DND-41 (cell line): ENCODE results near the gene KRT86.

Experiments used
- ATAC-seq: fragments of 200-7000 bp; cut with Tn5 transposase; 3 replicates; pipeline ENCODE4 v1.9.1; 2021; ENCODE audit warnings: low read depth; ENCODE audit not compliant: insufficient read depth
- DNase-seq: peaks from one replicate; pipeline ENCODE4 v3.0.0-alpha.2; 2020
- H2AFZ ChIP-seq: 2 replicates; pipeline ENCODE4 v1.6.0; 2012; ENCODE audit warnings: low read depth, low read length
- H3K27ac ChIP-seq: 2 replicates; pipeline ENCODE4 v1.5.1; 2012; ENCODE audit warnings: low read length, inconsistent platforms
- H3K27me3 ChIP-seq: fragments of 200-600 bp; sonication (generic); 2 replicates; pipeline ENCODE4 v1.6.0; 2012; ENCODE audit warnings: low read length, mild to moderate bottlenecking, inconsistent platforms; ENCODE audit not compliant: insufficient read depth, poor library complexity
- H3K36me3 ChIP-seq: 2 replicates; pipeline ENCODE4 v1.5.1; 2012; ENCODE audit warnings: low read length, inconsistent platforms; ENCODE audit not compliant: insufficient read depth
- H3K4me1 ChIP-seq: 2 replicates; pipeline ENCODE4 v1.5.1; 2012; ENCODE audit warnings: mild to moderate bottlenecking, low read length; ENCODE audit not compliant: insufficient read depth
- H3K4me2 ChIP-seq: 2 replicates; pipeline ENCODE4 v1.6.0; 2012; ENCODE audit warnings: mild to moderate bottlenecking, moderate library complexity, low read length, inconsistent platforms; ENCODE audit not compliant: insufficient read depth
- H3K4me3 ChIP-seq, 2 experiments: fragments of 200-600 bp in 1 of 2; shearing (Covaris generic) in 1 of 2; 2 replicates each; pipeline ENCODE4 v1.5.1; 2012 to 2016; ENCODE audit warnings: inconsistent platforms in 2 of 2, low read length in 2 of 2, mild to moderate bottlenecking in 2 of 2, low read depth in 1 of 2, moderate library complexity in 1 of 2
- H3K79me2 ChIP-seq: 2 replicates; pipeline ENCODE4 v1.6.0; 2012; ENCODE audit warnings: low read length, inconsistent platforms; ENCODE audit not compliant: insufficient read depth
- H3K9ac ChIP-seq: 2 replicates; pipeline ENCODE4 v1.6.0; 2012; ENCODE audit warnings: low read depth, mild to moderate bottlenecking, inconsistent platforms, low read length, moderate library complexity
- H3K9me3 ChIP-seq: 2 replicates; pipeline ENCODE4 v1.5.1; 2012; ENCODE audit warnings: low read length, moderate library complexity, mild to moderate bottlenecking, inconsistent platforms; ENCODE audit not compliant: insufficient read depth, severe bottlenecking
- H4K20me1 ChIP-seq: 2 replicates; pipeline ENCODE4 v1.6.0; 2012; ENCODE audit warnings: low read length; ENCODE audit not compliant: insufficient read depth
- CTCF ChIP-seq: IDR thresholded peaks from 2 replicates; pipeline ENCODE4 v1.5.1; 2012; ENCODE audit warnings: borderline replicate concordance, low read length, moderate library complexity, mild to moderate bottlenecking; ENCODE audit not compliant: poor library complexity, severe bottlenecking; ENCODE audit errors: extremely low read depth
- EZH2 ChIP-seq: IDR thresholded peaks from 3 replicates; pipeline ENCODE4 v1.6.1; 2012; ENCODE audit warnings: borderline replicate concordance, low read depth, mild to moderate bottlenecking, moderate library complexity, low read length, inconsistent platforms; ENCODE audit not compliant: severe bottlenecking

KRT86 gene

GRCh38 chr12:52308806-52309425 lies 34.5 kb downstream of the KRT86 start:
- Histone ChIP-seq H3K79me2 (no peaks in the 10 kb centered on the region), H3K4me2 (no peak overlapping the region), H3K9ac (no peak overlapping the region), H3K9me3 (no peaks in the 10 kb centered on the region), H3K4me3 (no peak overlapping the region), H3K27me3 (peaks cover 16% of the 10 kb centered on the region), H3K4me1 (no peaks in the 10 kb centered on the region), H3K36me3 (no peaks in the 10 kb centered on the region), H3K27ac (no peak overlapping the region), H2AFZ (no peak overlapping the region), H4K20me1 (no peaks in the 10 kb centered on the region)
- ATAC-seq (no peak), DNase-seq (no peak)
- TF ChIP-seq CTCF (no peak), EZH2 (no peak)

- no peak for DNase-seq
- no peaks in the 10 kb centered on the region for H3K4me1 ChIP-seq
- peaks cover 16% of the 10 kb centered on the region for H3K27me3 ChIP-seq
These were observed 36.3 kb downstream of the KRT86 start for GRCh38 chr12:52310622-52311284.

GRCh38 chr12:52311285-52311648 lies 36.8 kb downstream of the KRT86 start:
- DNase-seq (no peak), ATAC-seq (no peak)
- Histone ChIP-seq H3K36me3 (no peaks in the 10 kb centered on the region), H2AFZ (no peak overlapping the region), H3K27ac (no peak overlapping the region), H3K4me3 (no peak overlapping the region), H3K4me1 (no peaks in the 10 kb centered on the region), H3K9ac (no peak overlapping the region), H4K20me1 (no peaks in the 10 kb centered on the region; the same call in 1 of the 2 replicates), H3K9me3 (no peaks in the 10 kb centered on the region), H3K27me3 (peaks cover 16% of the 10 kb centered on the region), H3K4me2 (no peak overlapping the region), H3K79me2 (no peaks in the 10 kb centered on the region)
- TF ChIP-seq CTCF (no peak), EZH2 (no peak)

More at GRCh38 chr12:52310622-52311284, 36.3 kb downstream of the KRT86 start:
- H3K9me3 ChIP-seq: no peaks in the 10 kb centered on the region
- no peak for ATAC-seq
- TF ChIP-seq EZH2 (no peak), CTCF (no peak)
- H3K4me2 ChIP-seq: no peak overlapping the region
- no peak overlapping the region for H2AFZ ChIP-seq
- no peaks in the 10 kb centered on the region for H3K79me2 ChIP-seq
- H3K36me3 ChIP-seq: no peaks in the 10 kb centered on the region
- H4K20me1 ChIP-seq: no peaks in the 10 kb centered on the region
- no peak overlapping the region for H3K27ac ChIP-seq
- no peak overlapping the region for H3K9ac ChIP-seq
- no peak overlapping the region for H3K4me3 ChIP-seq
